HG03064 (cell line): ENCODE measurements around the gene CYP2A6.

Experiments
- ATAC-seq: cut with Tn5 transposase; IDR thresholded peaks from one replicate; pipeline ENCODE4 v1.9.1; 2021; ENCODE audit warnings: low read depth; ENCODE audit not compliant: unreplicated experiment

The CYP2A6 gene

GRCh38 chr19:40804783-40805242 lies 45.4 kb downstream of the CYP2A6 start:
- ATAC-seq, result no peak

GRCh38 chr19:40803857-40804782 lies 46.1 kb downstream of the CYP2A6 start:
- ATAC-seq, result no peak

GRCh38 chr19:40803170-40803856 lies 46.9 kb downstream of the CYP2A6 start:
- no peak for ATAC-seq

GRCh38 chr19:40802300-40803169 lies 47.7 kb downstream of the CYP2A6 start:
- no peak for ATAC-seq

GRCh38 chr19:40801426-40802299 lies 48.6 kb downstream of the CYP2A6 start:
- no peak for ATAC-seq

GRCh38 chr19:40800997-40801377 lies 49.3 kb downstream of the CYP2A6 start:
- ATAC-seq, result no peak

GRCh38 chr19:40800339-40800996 lies 49.8 kb downstream of the CYP2A6 start:
- no peak for ATAC-seq

GRCh38 chr19:40799558-40800338 lies 50.5 kb downstream of the CYP2A6 start:
- ATAC-seq, result no peak

- peak; percentile 63 for ATAC-seq
Observed at GRCh38 chr19:40798683-40799557, 51.3 kb downstream of the CYP2A6 start, which contains the start of gene EGLN2. TSS of gene EGLN2 (plus strand) at chr19:40799191. CDS start at chr19:40800573, 1,382 bp downstream.

GRCh38 chr19:40797963-40798682 lies 52.1 kb downstream of the CYP2A6 start:
- ATAC-seq, result no peak

GRCh38 chr19:40797166-40797962 lies 52.9 kb downstream of the CYP2A6 start:
- no peak for ATAC-seq
